NCI-H1105 (cell line): Measurements from ENCODE around the gene TAPT1.

ENCODE experiments used
- DNase-seq: peaks from one replicate; lab custom pipeline; 2025; lab: John Stamatoyannopoulos, UW

TAPT1 gene

DNA sequence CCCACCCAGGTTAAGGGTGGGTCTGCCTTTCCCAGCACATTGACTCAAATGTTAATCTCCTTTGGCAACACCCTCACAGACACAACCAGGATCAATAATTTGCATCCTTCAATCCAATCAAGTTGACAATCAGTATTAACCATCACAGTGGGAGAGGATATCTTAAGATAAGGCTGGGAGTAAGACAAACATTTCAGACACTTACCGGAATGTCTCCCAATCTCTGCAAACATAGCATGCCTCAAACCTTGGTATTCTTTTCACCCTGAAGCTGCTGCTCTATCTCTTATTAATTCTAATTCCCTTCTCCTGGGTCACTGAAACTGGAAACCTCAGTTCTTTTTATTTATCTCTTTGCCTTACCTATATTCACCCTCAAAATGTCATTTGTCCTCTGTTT is 19.0 kb upstream of the TAPT1 start:
- no peak for DNase-seq

GRCh38 chr4:16243285-16243684 is 17.0 kb upstream of the TAPT1 start:
- DNase-seq = no peak

DNA sequence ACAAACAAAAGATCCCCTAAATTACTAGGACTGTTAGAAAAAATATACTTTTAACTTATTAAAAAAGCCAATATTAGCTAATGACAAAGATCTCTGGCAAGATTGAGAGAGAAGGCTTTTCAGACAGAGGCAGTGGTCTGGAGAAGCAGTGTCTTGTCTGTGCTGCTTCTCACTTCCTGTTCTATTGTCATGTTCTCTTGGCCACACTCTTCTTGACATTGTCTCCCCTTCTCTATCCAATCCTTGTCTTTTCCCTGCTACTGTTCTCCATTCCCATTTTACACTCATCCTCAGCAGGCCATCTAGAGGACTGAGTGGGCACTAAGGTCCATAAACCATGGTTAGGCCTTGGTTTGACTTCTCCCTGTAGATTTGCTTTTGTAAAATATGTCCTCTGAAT is 14.0 kb upstream of the TAPT1 start:
- no peak for DNase-seq

GRCh38 chr4:16239086-16239485 is 12.8 kb upstream of the TAPT1 start:
- no peak for DNase-seq

GRCh38 chr4:16238327-16238726 is 12.1 kb upstream of the TAPT1 start:
- no peak for DNase-seq

GRCh38 chr4:16237715-16238114 is 11.4 kb upstream of the TAPT1 start:
- DNase-seq = no peak

GRCh38 chr4:16236402-16237023 is 10.2 kb upstream of the TAPT1 start:
- no peak for DNase-seq

DNA sequence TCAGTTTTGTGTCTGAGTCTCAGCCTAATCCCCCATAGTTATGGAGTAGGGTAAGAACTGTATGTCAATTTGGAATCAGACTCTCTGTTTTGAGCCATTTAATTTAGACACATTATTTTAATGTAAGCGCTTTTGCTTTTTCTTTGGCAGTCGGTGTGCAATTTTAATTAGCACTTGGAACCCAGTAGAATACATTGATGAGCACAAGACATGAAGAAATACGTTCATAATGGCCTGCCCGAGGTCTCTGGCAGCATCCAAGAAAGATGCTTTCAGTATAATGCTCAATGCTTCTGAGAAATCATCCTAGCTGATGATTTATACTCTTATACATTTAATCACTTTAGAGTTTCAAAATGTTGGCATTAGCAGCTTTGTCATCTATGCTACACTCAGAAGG is 8.9 kb upstream of the TAPT1 start:
- no peak for DNase-seq

DNA sequence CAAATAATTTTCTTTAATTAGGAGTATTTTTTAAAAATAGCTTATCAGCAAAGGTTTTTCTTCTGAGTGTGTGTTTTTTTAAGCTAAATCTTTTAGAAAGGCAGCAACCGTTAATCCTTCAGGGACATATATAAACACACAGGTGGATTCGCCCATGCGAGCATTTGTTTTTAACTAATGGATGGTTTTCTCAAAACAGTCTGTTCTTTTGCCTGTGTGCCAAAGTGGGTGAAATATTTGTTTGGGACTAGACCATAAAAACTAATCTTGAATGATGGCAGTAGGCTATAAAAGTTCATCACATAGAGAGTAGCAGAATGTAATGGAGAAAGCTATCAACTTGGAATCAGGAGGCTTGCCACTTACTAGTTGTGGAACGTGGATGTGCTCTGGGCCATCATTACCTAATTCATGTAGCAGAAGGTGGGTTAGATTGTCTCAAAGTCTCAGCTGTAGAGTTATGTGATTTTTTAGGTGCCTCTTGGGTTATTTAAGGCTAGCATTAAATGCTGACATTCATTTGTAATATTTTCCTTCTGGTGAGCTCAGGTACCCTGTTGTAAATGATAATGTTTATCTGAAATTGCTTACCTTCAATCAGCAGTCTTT is 7.4 kb upstream of the TAPT1 start:
- DNase-seq = no peak

DNA sequence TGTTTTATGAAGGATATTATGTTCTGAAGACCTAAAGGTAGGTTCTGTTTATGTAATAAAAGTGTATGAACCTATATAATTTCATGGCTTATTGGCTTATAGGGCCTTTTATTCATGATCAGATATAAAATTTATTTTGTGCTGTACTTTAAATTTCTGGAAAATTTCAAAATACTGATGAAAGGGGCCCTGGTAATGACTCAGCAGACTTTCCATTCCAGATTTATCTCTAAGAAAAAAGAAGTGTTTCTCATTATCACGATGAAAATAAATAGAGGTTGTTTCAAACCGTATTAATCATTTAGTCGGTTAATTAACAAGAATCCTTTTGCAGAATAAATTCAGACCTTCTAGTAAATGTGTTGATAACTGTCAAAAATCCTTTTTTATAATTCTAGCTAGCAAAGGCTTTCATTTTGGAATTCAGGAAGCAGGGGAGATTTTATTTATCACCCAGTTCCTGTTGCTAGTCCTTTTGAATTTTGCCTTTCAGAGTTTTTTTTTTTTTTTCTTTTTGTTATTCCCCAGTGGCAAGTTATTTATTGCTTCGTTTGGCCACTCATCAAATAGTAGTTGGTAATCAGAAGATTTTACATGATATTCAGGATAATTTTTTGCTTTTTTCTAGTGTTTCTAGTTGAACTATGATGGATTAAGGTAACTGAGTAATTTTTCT is 5.4 kb upstream of the TAPT1 start:
- DNase-seq = no peak

- DNase-seq = no peak
Observed at GRCh38 chr4:16230308-16230707, 4.0 kb upstream of the TAPT1 start.

GRCh38 chr4:16229604-16230003 is 3.3 kb upstream of the TAPT1 start:
- no peak for DNase-seq

DNA sequence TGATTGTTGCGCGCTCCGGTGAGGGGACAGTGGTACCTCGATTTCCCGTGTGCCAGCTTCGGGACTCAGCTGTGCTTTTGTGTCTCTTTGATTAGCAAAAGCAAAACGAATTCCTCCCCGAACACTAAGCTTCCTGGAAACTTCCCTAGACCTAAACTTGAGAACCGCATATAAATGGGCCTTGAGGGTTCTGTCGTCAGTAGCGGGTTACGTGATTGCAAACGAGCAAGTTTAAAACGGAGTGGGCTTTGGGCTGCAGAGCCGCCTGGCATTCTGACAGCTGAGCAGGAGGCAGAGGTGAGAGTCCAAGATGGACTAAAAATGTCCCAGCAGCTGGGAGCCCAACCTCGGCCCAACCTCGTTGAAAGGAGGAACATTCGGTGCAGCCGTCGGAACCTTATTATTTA is 1.2 kb upstream of the TAPT1 start:
- DNase-seq = no peak

DNA sequence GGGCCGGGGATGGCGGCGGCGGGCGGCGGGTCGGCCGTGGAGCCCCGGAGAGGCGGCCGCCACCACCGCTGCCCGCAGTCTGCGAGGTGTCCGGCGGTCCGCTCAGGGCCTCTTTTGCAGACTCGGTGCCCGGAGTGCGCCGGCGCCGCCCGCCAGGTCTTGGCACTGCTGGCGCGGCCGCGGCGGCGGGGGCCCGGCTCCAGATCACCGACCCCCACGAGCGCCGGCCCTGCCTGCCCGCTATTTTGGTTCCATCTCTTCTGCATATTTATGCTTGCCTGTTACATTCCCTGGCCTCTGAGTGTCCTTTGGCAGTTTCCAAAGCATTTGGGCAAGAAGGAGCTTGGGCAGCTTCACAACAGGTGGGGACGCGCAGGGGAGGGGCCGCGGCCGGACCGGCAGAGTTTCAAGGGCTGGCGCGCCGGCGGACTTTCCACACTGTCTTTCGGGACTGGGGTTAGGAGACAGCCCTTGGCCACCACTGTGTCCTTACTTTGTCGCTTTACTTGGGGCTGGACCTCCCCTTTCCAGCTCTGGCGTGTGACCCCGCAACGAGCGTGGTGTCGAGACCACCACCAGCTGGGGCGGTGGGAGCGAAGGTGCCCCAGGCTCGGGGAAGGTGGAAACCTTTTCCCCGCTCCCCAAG is 668 bp upstream of the TAPT1 start:
- DNase-seq = no peak

GRCh38 chr4:16225167-16225862 is 956 bp downstream of the TAPT1 start:
- DNase-seq = no peak

- no peak for DNase-seq
Observed at GRCh38 chr4:16224264-16225166, 1.8 kb downstream of the TAPT1 start.

DNA sequence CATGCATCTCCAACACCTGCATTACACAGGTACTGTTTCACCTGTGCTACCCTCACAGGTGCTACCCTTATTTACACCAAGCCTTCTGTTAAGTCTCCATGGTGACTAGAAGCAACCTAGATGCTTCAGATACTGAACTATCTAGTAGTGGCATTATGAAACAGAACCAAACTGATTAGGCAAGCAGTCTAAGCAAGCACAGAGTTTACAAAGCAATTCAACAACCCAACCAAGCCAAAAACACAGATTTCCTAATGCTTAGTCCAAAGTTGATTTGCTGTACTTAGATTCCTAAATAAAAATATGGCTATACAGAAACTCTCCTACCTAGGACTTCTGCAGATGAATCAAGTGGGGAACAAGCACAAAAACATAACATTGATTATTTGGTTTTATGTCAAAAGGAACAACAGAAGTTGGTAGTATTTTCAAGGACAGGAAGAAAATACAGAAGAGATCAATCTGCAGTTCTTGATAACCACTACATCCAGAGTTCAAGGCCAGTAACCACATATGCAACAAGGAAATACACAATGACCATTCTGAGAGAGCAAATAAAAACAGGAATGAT is 3.2 kb downstream of the TAPT1 start:
- no peak for DNase-seq

DNA sequence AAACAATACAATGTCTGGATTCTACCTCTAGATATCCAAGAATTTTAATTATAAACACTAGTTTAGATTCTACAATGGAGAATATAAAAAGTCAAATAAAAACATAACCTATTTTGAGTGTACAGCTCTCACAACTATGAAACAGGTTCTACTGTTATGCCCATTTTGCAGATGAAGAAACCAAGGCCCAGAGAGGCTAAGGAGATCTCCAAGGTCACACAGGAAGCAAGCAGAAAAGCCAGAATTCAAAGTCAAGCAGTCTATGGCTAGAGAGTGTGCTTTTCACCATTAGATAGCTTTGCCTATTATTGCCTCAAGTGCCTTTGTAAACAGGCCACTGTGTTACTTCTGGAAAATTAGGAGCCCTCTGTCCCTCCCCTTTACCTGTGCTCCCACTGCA is 7.3 kb downstream of the TAPT1 start:
- DNase-seq = no peak

DNA sequence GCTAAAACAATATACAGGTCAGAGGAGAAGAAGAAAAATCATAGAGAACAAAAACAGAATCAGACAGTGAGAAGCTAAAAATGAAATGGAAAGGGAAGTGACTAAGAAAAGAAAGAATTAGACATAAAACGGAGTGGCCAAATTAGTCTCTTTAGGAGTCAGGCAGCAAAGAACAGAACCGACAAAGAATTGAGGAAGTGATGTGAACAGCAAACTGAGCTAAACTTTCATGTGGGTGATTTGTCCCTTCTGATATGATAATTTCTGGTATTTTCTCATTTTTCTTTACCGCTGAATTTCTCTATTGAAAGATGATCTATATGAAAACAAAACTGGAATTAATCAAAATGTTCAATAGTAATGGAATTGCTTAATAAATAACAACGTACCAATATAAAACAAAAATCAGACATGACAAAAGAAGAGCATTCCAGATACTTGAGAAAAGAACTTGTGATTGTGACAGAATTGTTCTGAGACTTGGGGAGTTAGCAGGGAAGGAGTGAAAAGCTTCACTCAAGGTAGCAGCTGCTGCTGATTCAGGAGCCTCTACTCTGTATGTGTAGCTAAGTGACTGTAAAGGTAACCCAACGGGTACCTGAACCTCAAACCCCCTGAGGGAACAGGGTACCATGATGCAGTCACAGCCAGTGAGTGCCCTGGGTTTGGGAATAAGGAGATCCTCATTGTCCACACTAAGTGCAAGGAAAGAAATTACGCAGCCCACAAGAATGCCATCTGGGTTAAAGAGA is 8.8 kb downstream of the TAPT1 start:
- no peak for DNase-seq

- no peak for DNase-seq
Observed at GRCh38 chr4:16213121-16213520, 13.2 kb downstream of the TAPT1 start.
